ENCODE data around the gene RAD9A.

RAD9A gene

DNA sequence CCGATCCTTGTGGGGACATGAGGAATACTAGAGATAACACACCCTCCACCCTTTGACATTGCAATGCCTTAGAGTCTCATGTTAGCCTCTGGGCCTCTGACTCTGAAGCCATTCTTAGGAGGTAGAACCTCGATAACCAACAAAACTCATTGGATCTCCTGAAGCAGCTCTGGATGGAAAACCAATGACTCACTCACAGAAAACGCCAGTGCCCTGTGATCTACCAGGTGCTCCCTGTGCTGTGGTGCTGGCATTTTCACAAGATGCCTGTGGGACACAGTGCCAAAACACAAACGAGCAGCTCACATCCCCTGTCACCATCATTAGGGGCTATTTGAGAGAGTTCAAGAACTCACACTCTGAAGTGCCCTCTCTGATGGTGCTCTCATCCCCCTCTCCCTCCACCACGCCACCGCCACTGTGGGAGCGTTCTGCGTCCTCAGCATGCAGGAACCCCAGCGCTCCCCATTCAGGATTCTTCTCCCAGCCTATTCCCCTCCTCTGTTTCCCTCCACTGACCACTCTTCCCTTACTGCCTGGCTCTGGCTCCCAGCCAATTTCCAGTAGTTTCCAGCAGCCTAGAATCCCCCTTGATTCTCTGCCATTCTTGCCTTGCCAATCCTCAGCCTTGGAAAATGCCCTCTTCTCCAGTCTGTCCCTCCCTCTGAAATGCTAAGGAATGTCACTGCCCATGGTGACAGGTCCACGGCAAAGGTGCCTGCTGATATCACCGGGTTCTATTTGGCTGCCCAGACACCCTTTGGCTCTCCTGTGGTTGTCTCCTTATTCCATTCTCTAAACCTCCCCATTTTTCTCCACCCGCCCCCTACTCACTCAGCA, 33.7 kb upstream of the RAD9A start:
- no peak for DNase-seq

- DNase-seq, result no peak
Observed at GRCh38 chr11:67364169-67364568, 27.6 kb upstream of the RAD9A start.

DNA sequence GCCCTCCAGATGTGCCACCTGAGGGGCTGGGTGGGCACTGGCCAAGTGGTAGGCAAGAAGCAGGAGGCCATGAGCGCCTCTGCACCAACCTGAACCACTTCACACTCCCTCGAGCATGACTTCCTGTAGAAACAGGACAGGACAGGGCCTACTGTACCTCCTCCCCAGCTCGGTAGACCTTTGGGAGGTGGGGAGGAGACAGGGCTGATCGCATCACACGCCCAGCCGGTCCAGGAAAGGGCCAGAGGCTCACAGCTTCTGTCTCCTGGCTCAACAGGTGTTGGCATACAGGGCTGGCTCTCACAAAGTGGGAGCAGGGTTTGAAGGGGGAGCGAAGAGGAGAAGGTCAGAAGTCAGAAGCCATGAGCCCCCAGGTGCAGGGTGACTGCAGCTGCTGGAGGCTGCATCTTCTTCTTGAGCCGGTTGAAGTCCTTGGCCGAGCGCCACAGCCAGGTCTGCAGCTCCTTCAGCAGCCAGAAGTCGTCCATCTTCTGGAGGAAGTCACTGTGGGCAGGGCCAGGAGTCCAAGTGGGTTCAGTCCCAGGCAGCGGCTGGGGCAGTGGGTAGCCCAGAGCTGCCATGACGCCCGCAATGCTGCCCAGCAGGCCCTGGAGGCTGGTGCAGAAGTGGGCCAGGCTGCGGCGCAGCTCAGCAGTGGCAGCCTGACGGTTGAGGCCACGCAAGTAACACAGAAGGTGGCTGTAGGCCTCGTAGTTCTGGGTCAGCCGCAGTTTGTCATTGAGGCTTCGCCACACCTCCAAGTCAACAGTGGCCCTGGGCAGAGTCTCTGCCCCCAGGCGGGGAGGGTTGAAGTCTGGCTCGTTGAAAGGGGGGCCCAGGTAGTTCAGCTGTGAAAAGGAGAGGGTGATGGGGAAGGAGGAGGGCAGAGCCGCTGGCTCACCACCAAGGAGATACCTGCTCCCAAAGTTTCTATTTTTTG, 26.7 kb upstream of the RAD9A start:
- no peak for DNase-seq

DNA sequence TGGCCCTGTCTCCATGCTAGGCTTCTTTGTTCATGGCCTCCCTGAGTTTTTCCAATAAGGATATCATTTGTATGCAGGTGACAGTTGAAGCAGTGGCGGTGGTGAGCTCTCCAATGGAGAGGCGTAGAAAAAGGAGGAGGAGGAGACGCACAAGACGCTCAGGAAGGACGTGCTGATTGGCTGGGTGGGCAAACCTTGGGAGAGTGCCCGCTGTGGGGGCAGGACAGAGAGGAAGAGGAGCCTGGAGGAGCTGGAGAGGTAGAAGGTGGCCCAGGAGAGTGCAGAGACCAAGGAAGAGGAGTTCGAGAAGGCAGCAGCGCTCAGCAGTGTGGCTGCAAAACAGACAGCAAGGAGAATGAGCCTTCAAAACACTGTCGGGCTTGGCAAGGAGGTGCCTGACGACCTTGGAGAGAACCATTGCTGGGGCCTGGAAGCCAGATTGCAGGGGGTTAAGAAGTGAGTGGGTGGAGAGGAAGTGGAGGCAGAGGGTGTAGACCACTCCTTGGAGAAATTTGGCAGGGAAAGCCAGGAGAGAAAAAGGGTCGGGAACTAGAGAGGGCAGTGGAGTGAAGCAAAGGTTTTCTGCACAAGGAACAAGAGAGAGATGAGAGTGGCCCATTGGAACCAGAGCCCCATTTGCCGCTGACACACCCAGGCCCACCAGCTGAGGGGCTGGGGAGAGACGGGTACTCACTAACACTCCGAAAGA, 25.9 kb upstream of the RAD9A start:
- DNase-seq, result no peak

DNA sequence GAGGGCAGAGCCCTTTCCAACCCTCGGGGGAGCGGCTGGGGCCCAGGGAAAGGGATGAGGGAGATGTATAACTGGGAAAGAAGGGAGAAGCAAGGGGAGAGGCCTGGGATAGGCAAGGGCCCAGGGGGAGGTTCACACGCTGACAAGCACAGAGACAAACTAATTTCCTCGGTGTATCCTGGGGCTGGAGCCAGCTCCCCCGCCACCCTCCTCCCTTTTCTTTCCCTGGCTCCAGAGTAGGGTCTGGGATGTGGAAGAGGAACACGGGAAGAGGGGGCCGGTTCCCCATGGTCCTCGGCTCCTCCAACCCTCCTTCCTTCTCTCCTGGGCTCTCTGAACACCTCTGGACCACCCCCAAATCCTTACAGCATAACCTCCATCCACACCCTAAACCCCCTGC, 25.2 kb upstream of the RAD9A start:
- DNase-seq, result no peak

GRCh38 chr11:67366961-67367760, 24.6 kb upstream of the RAD9A start:
- no peak for DNase-seq

DNA sequence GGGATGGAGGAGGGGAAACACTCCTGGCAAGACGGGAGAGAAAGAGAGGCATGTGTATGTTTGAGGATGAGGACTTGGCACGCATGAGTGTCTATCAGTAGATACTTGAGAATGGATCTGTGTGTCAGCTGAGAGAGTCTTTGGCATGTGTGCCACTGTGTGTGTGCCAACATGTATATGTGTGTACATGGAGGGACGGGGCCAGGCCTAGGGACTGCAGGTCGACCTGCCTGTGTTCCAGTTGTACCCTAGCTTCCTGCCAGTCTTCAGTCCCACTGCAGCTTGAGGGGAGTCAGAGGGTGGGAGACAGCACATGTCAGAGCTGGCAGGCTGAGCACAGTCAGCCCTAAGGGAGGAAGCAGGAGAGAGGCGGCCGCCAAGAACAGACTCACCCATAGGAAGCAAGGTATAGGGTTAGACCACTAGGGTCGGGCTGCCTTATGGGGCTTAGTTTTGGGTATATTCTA, 24.0 kb upstream of the RAD9A start:
- no peak for DNase-seq

- no peak for DNase-seq
Observed at GRCh38 chr11:67368621-67369020, 23.2 kb upstream of the RAD9A start.

- DNase-seq, result no peak
Observed at GRCh38 chr11:67369275-67369674, 22.5 kb upstream of the RAD9A start.

GRCh38 chr11:67369801-67370284, 21.9 kb upstream of the RAD9A start:
- DNase-seq, result no peak

GRCh38 chr11:67370351-67371076, 21.3 kb upstream of the RAD9A start:
- no peak for DNase-seq

- DNase-seq, result peak; percentile 70
Observed at GRCh38 chr11:67371189-67371910, 20.4 kb upstream of the RAD9A start.

GRCh38 chr11:67371911-67372320, 19.9 kb upstream of the RAD9A start:
- DNase-seq, result no peak

- DNase-seq, result no peak
Observed at GRCh38 chr11:67372321-67372992, 19.3 kb upstream of the RAD9A start.

DNA sequence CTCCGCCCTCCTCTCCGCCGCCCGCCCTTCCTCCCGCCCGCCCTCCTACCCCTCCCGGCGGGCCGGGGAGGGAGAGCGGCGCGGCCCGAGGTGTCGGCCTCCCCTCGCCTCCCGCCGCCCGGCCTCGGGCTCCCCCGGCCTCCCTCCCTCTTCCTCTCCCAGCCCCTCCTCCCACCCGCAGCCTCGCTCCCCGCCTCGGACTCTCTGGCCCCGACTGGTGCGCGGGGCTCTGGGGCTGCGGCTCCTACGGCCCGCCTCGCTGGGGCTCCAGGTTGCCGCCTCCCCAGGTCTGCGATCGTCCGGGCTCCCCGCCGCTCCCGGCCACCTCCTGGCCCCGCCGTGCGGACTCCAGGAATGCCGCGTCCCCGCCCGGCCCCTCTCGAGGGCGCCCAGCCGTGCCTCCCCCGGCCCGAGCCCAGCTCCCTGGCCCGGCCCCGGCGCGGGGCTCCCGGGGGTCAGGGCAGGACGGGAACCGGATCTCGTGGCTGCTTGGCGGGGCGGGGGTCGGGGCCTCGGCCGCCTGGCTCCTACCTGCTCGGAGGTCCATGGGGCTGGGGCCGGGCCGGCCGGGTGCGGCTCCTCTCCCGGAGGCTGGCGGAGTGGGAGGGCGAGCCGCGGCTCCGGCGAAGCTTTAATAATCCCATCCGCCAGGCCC, 18.7 kb upstream of the RAD9A start, which contains the start of gene CLCF1:
Gene CLCF1, minus strand, starts transcription at position 606 of the 655 bp plus-strand sequence. Its CDS starts 59 bp downstream, at position 547.
- peak; percentile 76 for DNase-seq

GRCh38 chr11:67373648-67374570, 17.9 kb upstream of the RAD9A start:
- peak; percentile 91 for DNase-seq

GRCh38 chr11:67374571-67375281, 17.1 kb upstream of the RAD9A start:
- no peak for DNase-seq
